Suppressor macrophage (primary cell): ENCODE data around the gene MRGPRG.

Experiments
- DNase-seq, 4 experiments: peaks; one replicate each; pipeline ENCODE4 v3.0.0-alpha.2; 2020 to 2022

The MRGPRG gene

GRCh38 chr11:3225826-3226750 lies 7.5 kb upstream of the MRGPRG start:
- peak; percentile 43 to 75 (median 64) for DNase-seq

GRCh38 chr11:3225159-3225758 lies 6.6 kb upstream of the MRGPRG start:
- no peak for DNase-seq

- DNase-seq: no peak
Observed at GRCh38 chr11:3224401-3225057, 5.9 kb upstream of the MRGPRG start.

GRCh38 chr11:3223932-3224381 lies 5.3 kb upstream of the MRGPRG start:
- no peak for DNase-seq

- no peak for DNase-seq
Observed at GRCh38 chr11:3222941-3223915, 4.6 kb upstream of the MRGPRG start.

- no peak for DNase-seq
Observed at GRCh38 chr11:3222003-3222855, 3.6 kb upstream of the MRGPRG start.

- DNase-seq: no peak
Observed at GRCh38 chr11:3221408-3222002, 2.9 kb upstream of the MRGPRG start.

- DNase-seq: peak in 1 of 4 experiments; percentile 5
Observed at GRCh38 chr11:3220521-3221407, 2.2 kb upstream of the MRGPRG start.

GRCh38 chr11:3220101-3220500 lies 1.5 kb upstream of the MRGPRG start:
- no peak for DNase-seq

GRCh38 chr11:3219281-3219892 lies 774 bp upstream of the MRGPRG start:
- no peak for DNase-seq

- no peak for DNase-seq
Observed at GRCh38 chr11:3217818-3218482, 663 bp downstream of the MRGPRG start.

- peak in 1 of 4 experiments; percentile 1 for DNase-seq
Observed at GRCh38 chr11:3216027-3216525, 2.5 kb downstream of the MRGPRG start.

GRCh38 chr11:3215346-3216026 lies 3.1 kb downstream of the MRGPRG start:
- DNase-seq: peak in 1 of 4 experiments; percentile 1

GRCh38 chr11:3214420-3214699 lies 4.3 kb downstream of the MRGPRG start:
- DNase-seq: no peak

GRCh38 chr11:3213659-3214419 lies 4.8 kb downstream of the MRGPRG start:
- no peak for DNase-seq

GRCh38 chr11:3208272-3208671 lies 10.3 kb downstream of the MRGPRG start:
- DNase-seq: no peak

GRCh38 chr11:3207526-3208189 lies 11.0 kb downstream of the MRGPRG start:
- DNase-seq: no peak
